ENCODE measurements around the gene CLASP1. TPM values are rescaled to one million over a fixed set of nuclear protein-coding genes. Genes with fewer than 3 reads are reported as not detected.
A peak's percentile ranks its signal among the peaks of the same experiment; 100 is the strongest.
"Not testable (repeated sequence)": the region's sequence is repeated elsewhere in the genome, so short reads cannot be mapped to it uniquely, and the experiment has no call there.

Gene CLASP1
- total RNA-seq (2014; rRNA removed; shearing (Covaris generic)) = 22.8 and 28.2 TPM in 2 replicates

GRCh38 chr2:121649149-121649595 is at the start of gene CLASP1:
Gene CLASP1, minus strand, starts transcription at chr2:121649462. Its CDS starts 43,567 bp downstream, at chr2:121605895.
- Histone ChIP-seq H3K9me3 (replicated peaks) (no peaks in the 10 kb centered on the region), H3K27ac (peak within 1 kb of the TSS; percentile 84), H3K4me1 (replicated peaks) (peaks cover 25% of the 10 kb centered on the region), H3K4me3 (peak within 1 kb of the TSS; percentile 80), H3K27me3 (replicated peaks) (no peaks in the 10 kb centered on the region), H3K36me3 (peaks cover 31% of the 10 kb centered on the region)
- DNase-seq (ENCODE audit: low read depth in 1 of 2, low spot score in 2 of 2) = peak in 1 of 2 experiments; percentile 65

- Histone ChIP-seq H3K27ac (no peak overlapping the region), H3K27me3 (replicated peaks) (no peaks in the 10 kb centered on the region), H3K4me1 (replicated peaks) (peaks cover 10% of the 10 kb centered on the region), H3K4me3 (no peak overlapping the region), H3K36me3 (no peaks in the 10 kb centered on the region), H3K9me3 (replicated peaks) (no peaks in the 10 kb centered on the region)
- DNase-seq (ENCODE audit: low read depth in 1 of 2, low spot score in 2 of 2) = no peak
Observed at GRCh38 chr2:121698318-121698930, 49.2 kb upstream of the CLASP1 start.

- Histone ChIP-seq H3K27ac (no peak overlapping the region), H3K9me3 (replicated peaks) (no peaks in the 10 kb centered on the region), H3K4me1 (replicated peaks) (peaks cover 10% of the 10 kb centered on the region), H3K27me3 (replicated peaks) (no peaks in the 10 kb centered on the region), H3K4me3 (no peak overlapping the region), H3K36me3 (no peaks in the 10 kb centered on the region)
- DNase-seq (ENCODE audit: low read depth in 1 of 2, low spot score in 2 of 2) = no peak
Observed at GRCh38 chr2:121697108-121697631, 47.9 kb upstream of the CLASP1 start.

GRCh38 chr2:121696410-121696930 is 47.2 kb upstream of the CLASP1 start:
- Histone ChIP-seq H3K27ac (no peak overlapping the region), H3K4me1 (replicated peaks) (peaks cover 10% of the 10 kb centered on the region), H3K27me3 (replicated peaks) (no peaks in the 10 kb centered on the region), H3K36me3 (no peaks in the 10 kb centered on the region), H3K9me3 (replicated peaks) (no peaks in the 10 kb centered on the region), H3K4me3 (no peak overlapping the region)
- no peak for DNase-seq (ENCODE audit: low read depth in 1 of 2, low spot score in 2 of 2)

- H3K9me3 ChIP-seq (replicated peaks) = no peaks in the 10 kb centered on the region
- H3K36me3 ChIP-seq = no peaks in the 10 kb centered on the region
- no peak overlapping the region for H3K4me3 ChIP-seq
- H3K27ac ChIP-seq = no peak overlapping the region
- no peaks in the 10 kb centered on the region for H3K27me3 ChIP-seq (replicated peaks)
- DNase-seq (ENCODE audit: low read depth in 1 of 2, low spot score in 2 of 2) = no peak
- H3K4me1 ChIP-seq (replicated peaks) = peaks cover 10% of the 10 kb centered on the region
Observed at GRCh38 chr2:121695171-121695451, 45.8 kb upstream of the CLASP1 start.

- Histone ChIP-seq H3K36me3 (no peaks in the 10 kb centered on the region), H3K4me3 (no peak overlapping the region), H3K27me3 (replicated peaks) (no peaks in the 10 kb centered on the region), H3K27ac (no peak overlapping the region), H3K4me1 (replicated peaks) (peaks cover 5% of the 10 kb centered on the region), H3K9me3 (replicated peaks) (no peaks in the 10 kb centered on the region)
- DNase-seq (ENCODE audit: low read depth in 1 of 2, low spot score in 2 of 2) = no peak
Observed at GRCh38 chr2:121694398-121695170, 45.3 kb upstream of the CLASP1 start.

- not testable (repeated sequence) for H3K27ac ChIP-seq; H3K4me3 ChIP-seq; H3K27me3 ChIP-seq (replicated peaks); H3K36me3 ChIP-seq; H3K9me3 ChIP-seq (replicated peaks); H3K4me1 ChIP-seq (replicated peaks); DNase-seq (ENCODE audit: low read depth in 1 of 2, low spot score in 2 of 2)
Observed at GRCh38 chr2:121690572-121690971, 41.3 kb upstream of the CLASP1 start.

GRCh38 chr2:121690095-121690494 is 40.8 kb upstream of the CLASP1 start:
- H3K9me3 ChIP-seq (replicated peaks) = no peaks in the 10 kb centered on the region
- no peaks in the 10 kb centered on the region for H3K27me3 ChIP-seq (replicated peaks)
- DNase-seq (ENCODE audit: low read depth in 1 of 2, low spot score in 2 of 2) = no peak
- H3K27ac ChIP-seq = no peak overlapping the region
- H3K4me1 ChIP-seq (replicated peaks) = no peaks in the 10 kb centered on the region
- no peaks in the 10 kb centered on the region for H3K36me3 ChIP-seq
- no peak overlapping the region for H3K4me3 ChIP-seq

GRCh38 chr2:121689356-121689755 is 40.1 kb upstream of the CLASP1 start:
- H3K27me3 ChIP-seq (replicated peaks) = no peaks in the 10 kb centered on the region
- no peaks in the 10 kb centered on the region for H3K36me3 ChIP-seq
- no peak overlapping the region for H3K4me3 ChIP-seq
- no peaks in the 10 kb centered on the region for H3K9me3 ChIP-seq (replicated peaks)
- H3K4me1 ChIP-seq (replicated peaks) = no peaks in the 10 kb centered on the region
- no peak overlapping the region for H3K27ac ChIP-seq
- peak; percentile 48 to 55 for DNase-seq (ENCODE audit: low read depth in 1 of 2, low spot score in 2 of 2)

- H3K4me3 ChIP-seq = no peak overlapping the region
- no peak overlapping the region for H3K27ac ChIP-seq
- DNase-seq (ENCODE audit: low read depth in 1 of 2, low spot score in 2 of 2) = no peak
- no peaks in the 10 kb centered on the region; the same call in 1 of the 2 replicates for H3K9me3 ChIP-seq (replicated peaks)
- no peaks in the 10 kb centered on the region for H3K36me3 ChIP-seq
- H3K4me1 ChIP-seq (replicated peaks) = no peaks in the 10 kb centered on the region
- H3K27me3 ChIP-seq (replicated peaks) = no peaks in the 10 kb centered on the region
Observed at GRCh38 chr2:121688820-121689219, 39.6 kb upstream of the CLASP1 start.

GRCh38 chr2:121686902-121687301 is 37.6 kb upstream of the CLASP1 start:
- Histone ChIP-seq H3K27me3 (replicated peaks) (no peaks in the 10 kb centered on the region), H3K36me3 (no peaks in the 10 kb centered on the region), H3K27ac (no peak overlapping the region), H3K4me3 (no peak overlapping the region), H3K4me1 (replicated peaks) (no peaks in the 10 kb centered on the region), H3K9me3 (replicated peaks) (peaks cover 10% of the 10 kb centered on the region)
- DNase-seq (ENCODE audit: low read depth in 1 of 2, low spot score in 2 of 2) = no peak

- Histone ChIP-seq H3K4me3 (no peak overlapping the region), H3K4me1 (replicated peaks) (no peaks in the 10 kb centered on the region), H3K27ac (no peak overlapping the region), H3K9me3 (replicated peaks) (peaks cover 10% of the 10 kb centered on the region), H3K27me3 (replicated peaks) (no peaks in the 10 kb centered on the region), H3K36me3 (no peaks in the 10 kb centered on the region)
- DNase-seq (ENCODE audit: low read depth in 1 of 2, low spot score in 2 of 2) = no peak
Observed at GRCh38 chr2:121686218-121686617, 37.0 kb upstream of the CLASP1 start.

- no peaks in the 10 kb centered on the region for H3K27me3 ChIP-seq (replicated peaks)
- no peak overlapping the region for H3K4me3 ChIP-seq
- H3K9me3 ChIP-seq (replicated peaks) = peaks cover 10% of the 10 kb centered on the region
- no peak overlapping the region for H3K27ac ChIP-seq
- DNase-seq (ENCODE audit: low read depth in 1 of 2, low spot score in 2 of 2) = no peak
- H3K4me1 ChIP-seq (replicated peaks) = no peaks in the 10 kb centered on the region
- no peaks in the 10 kb centered on the region for H3K36me3 ChIP-seq
Observed at GRCh38 chr2:121682396-121683298, 33.4 kb upstream of the CLASP1 start.

All from SJSA1 (cell line).